HepG2 (cell line): Measurements from ENCODE around the gene PELI3. TPM values are rescaled to one million over a fixed set of nuclear protein-coding genes. Genes with fewer than 3 reads are reported as not detected.

Experiments used
- ATAC-seq: fragments of 200-7000 bp; cut with Tn5 transposase; 3 replicates; pipeline ENCODE4 v1.9.1; 2020; ENCODE audit warnings: mild to moderate bottlenecking, moderate library complexity
- BruUV-seq: library from RNA; stranded (reverse); fragments of 400-500 nt; replicated peaks from 2 replicates; lab custom pipeline; 2021; lab: Mats Ljungman, UMichigan
- CTCF ChIA-PET: fragments of 300-600 bp; formaldehyde crosslinking; extraction: SDS; loops from one replicate; lab custom pipeline; 2021; ENCODE audit warnings: low total read pairs, inconsistent platforms, low intra/inter-chr PET ratio; lab: Yijun Ruan, JAX
- POLR2A ChIA-PET: fragments of 350-600 bp; sonication (Branson Sonifier 250); formaldehyde crosslinking; loops from one replicate; lab custom pipeline; 2020; ENCODE audit warnings: antibody characterized with exemption, inconsistent platforms; lab: Yijun Ruan, JAX
- DNase-seq: peaks from one replicate; pipeline ENCODE4 v3.0.0-alpha.2; 2015; ENCODE audit warnings: low spot score
- FAIRE-seq: peaks from 3 replicates; lab custom pipeline; 2011; peaks lifted over from hg19 to GRCh38; lab: Jason Lieb, UNC
- H2AFZ ChIP-seq: one replicate; pipeline ENCODE4 v1.6.1; 2011; ENCODE audit warnings: low read length, inconsistent platforms
- H3K27ac ChIP-seq: fragments of 300-600 bp; 3 replicates; pipeline ENCODE4 v1.8.0; 2011; ENCODE audit warnings: mixed run types, mild to moderate bottlenecking, mixed read lengths, low read length, inconsistent platforms; ENCODE audit not compliant: insufficient read depth; ENCODE audit errors: extremely low read length
- H3K27me3 ChIP-seq, 2 experiments: fragments of 200-600 bp in 1 of 2; 2 replicates in 1 of 2; 3 replicates in 1 of 2; pipeline versions ENCODE4 v1.6.0 to v1.8.0; 2011; ENCODE audit warnings: low read length in 2 of 2, mild to moderate bottlenecking in 2 of 2, moderate library complexity in 2 of 2, inconsistent platforms in 1 of 2; ENCODE audit not compliant: insufficient read depth in 2 of 2, control insufficient read depth in 1 of 2
- H3K36me3 ChIP-seq, 2 experiments: fragments of 200-600 bp in 1 of 2; replicated peaks in 1 of 2; 2 replicates in 1 of 2; 3 replicates in 1 of 2; pipeline versions ENCODE4 v1.5.1 to v1.8.0; 2011; ENCODE audit warnings: low read length in 2 of 2, inconsistent platforms in 1 of 2; ENCODE audit not compliant: insufficient read depth in 2 of 2, control insufficient read depth in 1 of 2
- H3K4me1 ChIP-seq: 2 replicates; pipeline ENCODE4 v1.5.1; 2012; ENCODE audit warnings: low read length, inconsistent platforms; ENCODE audit not compliant: insufficient read depth
- H3K4me2 ChIP-seq: 2 replicates; pipeline ENCODE4 v1.6.0; 2011; ENCODE audit warnings: low read depth, low read length, inconsistent platforms
- H3K4me3 ChIP-seq, 3 experiments: fragments of 200-600 bp in 1 of 3; sonication (generic), shearing (Covaris generic) in 1 of 3; replicated peaks in 1 of 3; 2 replicates each; pipeline ENCODE4 v1.5.1; 2011 to 2016; ENCODE audit warnings: low read length in 3 of 3, inconsistent platforms in 2 of 3, low read depth in 2 of 3, mild to moderate bottlenecking in 2 of 3, control low read depth in 1 of 3, mixed read lengths in 1 of 3; ENCODE audit not compliant: insufficient read depth in 1 of 3
- H3K79me2 ChIP-seq: one replicate; pipeline ENCODE4 v1.6.1; 2011; ENCODE audit warnings: low read length, inconsistent platforms; ENCODE audit not compliant: insufficient read depth
- H3K9ac ChIP-seq: 2 replicates; pipeline ENCODE4 v1.6.0; 2011; ENCODE audit warnings: mild to moderate bottlenecking, low read depth, low read length, inconsistent platforms; ENCODE audit not compliant: insufficient read depth
- H3K9me3 ChIP-seq: 2 replicates; pipeline ENCODE4 v1.5.1; 2012; ENCODE audit warnings: mild to moderate bottlenecking, low read length
- H4K20me1 ChIP-seq: 2 replicates; pipeline ENCODE4 v1.6.0; 2011; ENCODE audit warnings: inconsistent platforms, mild to moderate bottlenecking, low read length, moderate library complexity; ENCODE audit not compliant: insufficient read depth
- AHR ChIP-seq: IDR thresholded peaks from 2 replicates; pipeline ENCODE4 v1.6.1; 2018; ENCODE audit warnings: missing genetic modification reagents, missing compliant biosample characterization
- CC2D1A ChIP-seq: sonication (generic); formaldehyde crosslinking; IDR thresholded peaks from 2 replicates; pipeline ENCODE4 v1.8.1; 2023; ENCODE audit warnings: mild to moderate bottlenecking, missing genetic modification reagents
- MXD4 ChIP-seq: IDR thresholded peaks from 2 replicates; pipeline ENCODE4 v1.6.1; 2016; ENCODE audit warnings: mild to moderate bottlenecking, missing biosample characterization, missing genetic modification reagents
- NR2F2 ChIP-seq: IDR thresholded peaks from 2 replicates; pipeline ENCODE4 v1.6.1; 2012; ENCODE audit warnings: low read depth, inconsistent platforms, borderline replicate concordance
- RAD21 ChIP-seq: fragments of 450-650 bp; formaldehyde crosslinking; IDR thresholded peaks from 2 replicates; pipeline ENCODE4 v1.5.0; 2020; ENCODE audit warnings: mild to moderate bottlenecking
- ZBTB10 ChIP-seq: sonication (generic); formaldehyde crosslinking; IDR thresholded peaks from 2 replicates; pipeline ENCODE4 v1.4.0; 2020; ENCODE audit warnings: missing genetic modification reagents, borderline replicate concordance
- ZGPAT ChIP-seq: IDR thresholded peaks from 2 replicates; pipeline ENCODE4 v1.6.1; 2016; ENCODE audit warnings: mild to moderate bottlenecking
- ZMYM3 ChIP-seq: sonication (generic); formaldehyde crosslinking; IDR thresholded peaks from 2 replicates; pipeline ENCODE4 v1.5.1; 2020; ENCODE audit warnings: mild to moderate bottlenecking, missing genetic modification reagents
- ZNF333 ChIP-seq: sonication (generic); formaldehyde crosslinking; IDR thresholded peaks from 2 replicates; pipeline ENCODE4 v1.4.0; 2020; ENCODE audit warnings: mild to moderate bottlenecking, missing genetic modification reagents, borderline replicate concordance
- ZNF556 ChIP-seq: sonication (generic); formaldehyde crosslinking; IDR thresholded peaks from 2 replicates; pipeline ENCODE4 v1.4.0; 2020; ENCODE audit warnings: mild to moderate bottlenecking, missing genetic modification reagents, borderline replicate concordance
- WGBS: methylation state at CpG from one replicate; pipeline ENCODE4 v1.1.6; 2017; ENCODE audit warnings: low lambda C conversion rate; 5-methylcytosine and 5-hydroxymethylcytosine counted together
- in situ Hi-C: cut with HindIII; loops from 2 replicates; pipeline ENCODE4 v1.10.0; 2017; ENCODE audit warnings: low pct_unique_long_range_greater_than_20kb; ENCODE audit not compliant: extremely low pct_ligation_motif_present
- intact Hi-C: fragments of 100-400 bp; cut with micrococcal nuclease; formaldehyde crosslinking; loops from one replicate; pipeline ENCODE4 v1.10.0; 2022; ENCODE audit not compliant: unreplicated experiment
- polyA plus RNA-seq, 8 experiments: library from polyadenylated mRNA; depleted of rRNA in 3 of 8; stranded (reverse) in 7 of 8; unstranded in 1 of 8; fragments of >200 nt; fragmentation: Illumina TruSeq in 4 of 8; extraction: Trizol in 4 of 8; gene quantifications; 2 replicates each; pipeline versions ENCODE4 v1.2.1 to v1.2.3, GENCODE V29; 2011 to 2016; ENCODE audit warnings: low read depth in 4 of 8, missing spikeins in 1 of 8, mixed read lengths in 1 of 8; ENCODE audit not compliant: insufficient read depth in 1 of 8
- total RNA-seq, 5 experiments: library from RNA; depleted of rRNA; stranded (reverse); fragments of >200 nt; fragmentation: Illumina TruSeq; extraction: Trizol; gene quantifications; 2 replicates each; pipeline ENCODE4 v1.2.3, GENCODE V29; 2016; ENCODE audit warnings: low read depth in 1 of 5

The PELI3 gene
- total and polyA plus RNA-seq, 2 of the 13 experiments (the other 11 are each of a cell fraction or from before 2014, with no cell fraction given): 2.0 to 4.0 TPM

GRCh38 chr11:66464916-66465315, 1.8 kb upstream of the PELI3 start:
- ChIA-PET POLR2A (interaction anchor here (0.9 to 3.0 kb wide), 2 partner anchors 15 to 25 kb away, joined by 4 to 41 read pairs; partner anchors contain the start of genes DPP3 and MRPL11), CTCF (interaction anchor here (1.4 kb wide), 1 partner anchor 56 kb away, joined by 3 read pairs; no protein-coding TSS in a partner anchor)
- Histone ChIP-seq H3K79me2 (no peaks in the 10 kb centered on the region), H4K20me1 (no peaks in the 10 kb centered on the region; the same call in 1 of the 2 replicates), H3K9ac (no peak overlapping the region), H3K4me1 (peaks cover 26% of the 10 kb centered on the region), H3K27me3 (peaks cover 0 to 12% of the 10 kb centered on the region in 2 experiments; a peak in 3 of 5 replicates), H3K4me2 (peak overlapping the region; percentile 88), H3K4me3 (no peak overlapping the region; a peak in 1 of 6 replicates), H3K27ac (no peak overlapping the region), H3K36me3 (no peaks in the 10 kb centered on the region; a peak in 1 of 5 replicates), H2AFZ (no peak overlapping the region), H3K9me3 (no peaks in the 10 kb centered on the region)
- DNase-seq (no peak), FAIRE-seq (no peak), ATAC-seq (no peak)
- no TSS peak for BruUV-seq
- intact Hi-C loops (no loop called here), in situ Hi-C loops (no loop called here)
- WGBS: 67% methylated on average over 1 of the region's 1 CpG
- TF ChIP-seq ZNF333 (CRISPR knock-in tag) (no peak), AHR (CRISPR knock-in tag) (no peak), NR2F2 (no peak), CC2D1A (CRISPR knock-in tag) (no peak)

GRCh38 chr11:66465373-66466224, 1.1 kb upstream of the PELI3 start:
- 33% methylated on average over 12 of the region's 19 CpGs for WGBS
- ATAC-seq (peak; percentile 19; the same call in 1 of the 3 replicates), FAIRE-seq (no peak), DNase-seq (no peak)
- in situ Hi-C loops: no loop called here
- Histone ChIP-seq H3K9me3 (no peaks in the 10 kb centered on the region), H3K27me3 (peaks cover 0 to 12% of the 10 kb centered on the region in 2 experiments; a peak in 3 of 5 replicates), H3K4me3 (peak overlapping the region; percentile 77 to 87 (median 84); a peak in 5 of 6 replicates), H3K4me2 (peak overlapping the region; percentile 88), H4K20me1 (no peaks in the 10 kb centered on the region; the same call in 1 of the 2 replicates), H3K4me1 (peaks cover 26% of the 10 kb centered on the region), H2AFZ (no peak overlapping the region), H3K27ac (no peak overlapping the region), H3K79me2 (no peaks in the 10 kb centered on the region), H3K9ac (no peak overlapping the region; the same call in 1 of the 2 replicates), H3K36me3 (no peaks in the 10 kb centered on the region; a peak in 1 of 5 replicates)
- ChIA-PET POLR2A (interaction anchor here (0.8 to 3.4 kb wide), 9 partner anchors 13 to 212 kb away, joined by 3 to 48 read pairs (median 5); partner anchors contain the start of genes BBS1, CCDC87, CCS and DPP3), CTCF (interaction anchor here (1.4 kb wide), 1 partner anchor 57 kb away, joined by 3 read pairs; no protein-coding TSS in a partner anchor)
- intact Hi-C loops: no loop called here
- no TSS peak for BruUV-seq
- TF ChIP-seq ZMYM3 (CRISPR knock-in tag) (0 out of 2 replicates have a peak, but pooled peaks have one; percentile 24), MXD4 (CRISPR knock-in tag) (no peak), ZGPAT (CRISPR knock-in tag) (no peak), ZBTB10 (no peak), RAD21 (no peak), ZNF556 (CRISPR knock-in tag) (no peak)
